AG04450 (cell line): ENCODE results near the gene CCNY. TPM values are rescaled to one million over a fixed set of nuclear protein-coding genes. Genes with fewer than 3 reads are reported as not detected.

Source experiments
- CTCF ChIA-PET: fragments of 300-600, 350-600 bp; formaldehyde crosslinking; extraction: SDS; loops from one replicate; lab custom pipeline; 2022; ENCODE audit warnings: antibody characterized with exemption, inconsistent platforms; lab: Charles Lee
- POLR2A ChIA-PET: fragments of 350-600 bp; formaldehyde crosslinking; extraction: SDS; loops from one replicate; lab custom pipeline; 2021; ENCODE audit warnings: antibody characterized with exemption, inconsistent platforms; lab: Yijun Ruan, JAX
- DNase-seq: peaks from one replicate; pipeline ENCODE4 v3.0.0-alpha.2; 2011; ENCODE audit warnings: low read depth, low spot score
- H3K27ac ChIP-seq: one replicate; pipeline ENCODE4 v1.5.1; 2012; ENCODE audit warnings: low read depth, low read length, control low read depth
- H3K27me3 ChIP-seq: one replicate; pipeline ENCODE4 v1.6.0; 2012; ENCODE audit warnings: low read length; ENCODE audit not compliant: control insufficient read depth, insufficient read depth
- H3K4me3 ChIP-seq: 2 replicates; pipeline ENCODE4 v1.5.1; 2011; ENCODE audit warnings: mild to moderate bottlenecking, low read depth, low read length, control low read depth
- H3K9me3 ChIP-seq: 2 replicates; pipeline ENCODE4 v1.5.1; 2012; ENCODE audit warnings: low read length; ENCODE audit not compliant: control insufficient read depth, insufficient read depth
- polyA plus RNA-seq: library from polyadenylated mRNA; depleted of rRNA; stranded (reverse); fragments of >200 nt; gene quantifications from 2 replicates; pipeline ENCODE4 v1.2.3, GENCODE V29; 2011
- TF ChIP-seq, protein P1 (sequence below): IDR thresholded peaks from 2 replicates; pipeline ENCODE4 v1.5.1; 2011; ENCODE audit warnings: low read depth, low read length, control low read depth, inconsistent platforms

The CCNY gene
- polyA plus RNA-seq, 1 experiment: 90.2 TPM

GRCh38 chr10:35359056-35359455, 22.7 kb downstream of the CCNY start:
- no peak overlapping the region for H3K27ac ChIP-seq
- H3K9me3 ChIP-seq: no peaks in the 10 kb centered on the region; the same call in 1 of the 2 replicates
- TF ChIP-seq, protein P1, sequence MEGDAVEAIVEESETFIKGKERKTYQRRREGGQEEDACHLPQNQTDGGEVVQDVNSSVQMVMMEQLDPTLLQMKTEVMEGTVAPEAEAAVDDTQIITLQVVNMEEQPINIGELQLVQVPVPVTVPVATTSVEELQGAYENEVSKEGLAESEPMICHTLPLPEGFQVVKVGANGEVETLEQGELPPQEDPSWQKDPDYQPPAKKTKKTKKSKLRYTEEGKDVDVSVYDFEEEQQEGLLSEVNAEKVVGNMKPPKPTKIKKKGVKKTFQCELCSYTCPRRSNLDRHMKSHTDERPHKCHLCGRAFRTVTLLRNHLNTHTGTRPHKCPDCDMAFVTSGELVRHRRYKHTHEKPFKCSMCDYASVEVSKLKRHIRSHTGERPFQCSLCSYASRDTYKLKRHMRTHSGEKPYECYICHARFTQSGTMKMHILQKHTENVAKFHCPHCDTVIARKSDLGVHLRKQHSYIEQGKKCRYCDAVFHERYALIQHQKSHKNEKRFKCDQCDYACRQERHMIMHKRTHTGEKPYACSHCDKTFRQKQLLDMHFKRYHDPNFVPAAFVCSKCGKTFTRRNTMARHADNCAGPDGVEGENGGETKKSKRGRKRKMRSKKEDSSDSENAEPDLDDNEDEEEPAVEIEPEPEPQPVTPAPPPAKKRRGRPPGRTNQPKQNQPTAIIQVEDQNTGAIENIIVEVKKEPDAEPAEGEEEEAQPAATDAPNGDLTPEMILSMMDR: no peak
- DNase-seq: no peak
- ChIA-PET CTCF (no interaction called here), POLR2A (no interaction called here)
- H3K4me3 ChIP-seq: no peak overlapping the region
- H3K27me3 ChIP-seq: no peaks in the 10 kb centered on the region

DNA sequence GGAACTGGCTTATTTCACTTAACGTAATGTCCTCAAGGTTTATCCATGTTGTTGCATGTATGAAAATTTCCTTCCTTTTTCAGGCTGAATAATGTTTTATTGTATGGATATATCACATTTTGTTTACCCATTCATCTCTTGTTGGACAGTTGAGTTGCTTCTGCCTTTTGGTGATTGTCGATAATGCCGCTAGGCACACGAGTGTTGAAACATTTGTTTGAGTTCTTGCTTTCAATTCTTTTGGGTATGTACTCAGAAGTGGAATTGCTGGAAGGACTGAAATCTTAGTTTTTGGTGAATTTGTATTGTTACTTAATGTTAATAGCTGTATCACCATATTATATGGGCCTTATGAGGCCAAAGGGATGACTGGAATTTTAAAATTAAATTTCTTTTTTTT, 23.6 kb downstream of the CCNY start:
- no peaks in the 10 kb centered on the region for H3K27me3 ChIP-seq
- TF ChIP-seq, protein P1: no peak
- no peak overlapping the region for H3K4me3 ChIP-seq
- ChIA-PET CTCF (interaction anchor here (0.8 kb wide), 1 partner anchor 120 kb away, joined by 4 read pairs; no protein-coding TSS in a partner anchor), POLR2A (no interaction called here)
- no peak overlapping the region for H3K27ac ChIP-seq
- H3K9me3 ChIP-seq: no peaks in the 10 kb centered on the region; the same call in 1 of the 2 replicates
- no peak for DNase-seq

DNA sequence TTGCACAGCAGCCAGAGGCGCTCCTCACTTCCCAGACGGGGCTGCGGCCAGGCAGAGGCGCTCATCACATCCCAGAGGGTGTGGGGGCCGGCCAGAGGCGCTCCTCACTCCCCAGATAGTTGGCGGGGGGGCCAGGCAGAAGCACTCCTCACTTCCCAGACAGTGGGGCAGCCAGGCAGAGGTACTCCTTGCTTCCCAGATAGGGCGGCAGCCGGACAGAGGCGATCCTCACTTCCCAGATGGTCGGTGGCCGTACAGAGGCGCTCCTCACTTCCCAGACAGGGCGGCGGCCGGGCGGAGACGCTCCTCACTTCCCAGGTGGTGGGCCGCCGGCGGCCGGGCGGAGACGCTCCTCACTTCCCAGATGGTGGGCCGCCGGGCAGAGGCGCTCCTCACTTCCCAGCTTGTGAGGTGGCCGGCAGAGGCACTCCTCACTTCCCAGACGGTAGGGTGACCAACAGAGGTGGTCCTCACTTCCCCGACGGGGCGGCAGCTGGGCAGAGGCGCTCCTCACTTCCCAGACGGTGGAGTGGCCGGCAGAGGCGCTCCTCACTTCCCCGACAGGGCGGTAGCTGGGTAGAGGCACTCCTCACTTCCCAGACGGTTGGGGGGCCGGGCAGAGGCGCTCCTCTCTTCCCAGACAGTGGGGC, 26.5 kb downstream of the CCNY start:
- Histone ChIP-seq H3K4me3 (no peak overlapping the region), H3K27ac (no peak overlapping the region), H3K27me3 (no peaks in the 10 kb centered on the region), H3K9me3 (no peaks in the 10 kb centered on the region; the same call in 1 of the 2 replicates)
- TF ChIP-seq, protein P1: no peak
- DNase-seq: no peak
- ChIA-PET POLR2A (no interaction called here), CTCF (no interaction called here)

GRCh38 chr10:35363587-35363986, 27.3 kb downstream of the CCNY start:
- POLR2A ChIA-PET: no interaction called here
- DNase-seq: no peak
- TF ChIP-seq, protein P1: no peak

GRCh38 chr10:35364808-35365207, 28.5 kb downstream of the CCNY start:
- Histone ChIP-seq H3K4me3 (no peak overlapping the region), H3K9me3 (no peaks in the 10 kb centered on the region; the same call in 1 of the 2 replicates), H3K27ac (no peak overlapping the region), H3K27me3 (no peaks in the 10 kb centered on the region)
- DNase-seq: no peak
- POLR2A ChIA-PET: no interaction called here
- CTCF ChIA-PET: interaction anchor here (1.4 kb wide), 1 partner anchor 125 kb away, joined by 4 read pairs; no protein-coding TSS in a partner anchor
- TF ChIP-seq, protein P1: no peak

More at GRCh38 chr10:35363587-35363986, 27.3 kb downstream of the CCNY start:
- CTCF ChIA-PET: no interaction called here
- Histone ChIP-seq H3K27ac (no peak overlapping the region), H3K27me3 (no peaks in the 10 kb centered on the region), H3K4me3 (no peak overlapping the region), H3K9me3 (no peaks in the 10 kb centered on the region; the same call in 1 of the 2 replicates)
